HK-2 (cell line): Measurements from ENCODE around the gene S100A8.

ENCODE experiments used
- DNase-seq: peaks from one replicate; pipeline ENCODE4 v3.0.0-alpha.2; 2018; ENCODE audit not compliant: unreplicated experiment

S100A8 gene

GRCh38 chr1:153389973-153390879, 647 bp downstream of the S100A8 start:
- no peak for DNase-seq

GRCh38 chr1:153389401-153389800, 1.5 kb downstream of the S100A8 start:
- no peak for DNase-seq

DNA sequence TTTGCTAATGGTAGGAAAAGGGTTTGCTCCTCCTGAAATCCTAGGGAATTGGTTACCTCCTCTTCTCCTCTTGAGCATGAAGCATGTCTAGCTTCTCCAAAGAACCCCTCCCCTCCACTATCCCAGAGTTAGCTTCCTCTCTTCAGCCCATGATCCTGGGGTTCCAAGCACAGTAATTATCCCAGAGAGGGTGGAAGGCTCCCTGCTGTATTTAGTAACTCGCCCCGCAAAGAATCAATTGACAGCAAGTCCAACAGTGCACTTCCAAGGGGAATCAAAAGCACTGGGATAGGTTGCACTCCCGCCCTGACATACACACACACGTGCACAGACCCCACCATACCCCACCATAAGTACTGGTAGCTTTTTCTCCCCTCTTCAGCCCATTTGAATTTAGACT, 3.1 kb downstream of the S100A8 start:
- no peak for DNase-seq

- no peak for DNase-seq
These were observed 3.9 kb downstream of the S100A8 start for GRCh38 chr1:153387001-153387400.

GRCh38 chr1:153386500-153386901, 4.4 kb downstream of the S100A8 start:
- no peak for DNase-seq

- DNase-seq: no peak
These were observed 5.8 kb downstream of the S100A8 start for GRCh38 chr1:153384958-153385580.

GRCh38 chr1:153380711-153381110, 10.2 kb downstream of the S100A8 start:
- no peak for DNase-seq

- no peak for DNase-seq
These were observed 11.3 kb downstream of the S100A8 start for GRCh38 chr1:153379591-153379990.

DNA sequence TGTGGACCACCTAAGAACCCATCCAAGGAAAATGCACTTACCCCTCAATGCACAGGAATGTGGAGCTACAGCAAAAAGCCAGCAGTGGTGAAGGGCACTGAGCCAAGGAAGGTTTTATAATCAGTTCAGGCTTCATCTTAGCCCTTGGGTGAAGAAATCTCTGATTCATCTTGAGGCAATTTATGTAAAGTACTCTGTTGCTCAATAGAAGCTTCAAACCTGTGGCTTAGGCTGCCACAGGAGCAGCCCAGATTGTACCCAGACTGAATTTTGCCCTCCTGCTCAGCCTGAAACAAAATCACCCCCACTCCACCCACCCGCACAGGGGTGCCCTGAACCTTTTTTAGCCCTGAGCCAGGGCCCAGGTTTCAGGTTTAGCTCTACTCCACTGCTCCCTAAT, 15.4 kb downstream of the S100A8 start, which contains the start of gene S100A12:
Gene S100A12, minus strand, starts transcription at position 111 of the 400 bp plus-strand sequence. CDS start 1,029 bp downstream, outside the sequence.
- DNase-seq: peak; percentile 13

- DNase-seq: no peak
These were observed 16.8 kb downstream of the S100A8 start for GRCh38 chr1:153374071-153374470.

- no peak for DNase-seq
These were observed 18.3 kb downstream of the S100A8 start for GRCh38 chr1:153372571-153372970.

- DNase-seq: no peak
These were observed 19.6 kb downstream of the S100A8 start for GRCh38 chr1:153371231-153371630.

GRCh38 chr1:153370146-153370545, 20.7 kb downstream of the S100A8 start:
- no peak for DNase-seq

DNA sequence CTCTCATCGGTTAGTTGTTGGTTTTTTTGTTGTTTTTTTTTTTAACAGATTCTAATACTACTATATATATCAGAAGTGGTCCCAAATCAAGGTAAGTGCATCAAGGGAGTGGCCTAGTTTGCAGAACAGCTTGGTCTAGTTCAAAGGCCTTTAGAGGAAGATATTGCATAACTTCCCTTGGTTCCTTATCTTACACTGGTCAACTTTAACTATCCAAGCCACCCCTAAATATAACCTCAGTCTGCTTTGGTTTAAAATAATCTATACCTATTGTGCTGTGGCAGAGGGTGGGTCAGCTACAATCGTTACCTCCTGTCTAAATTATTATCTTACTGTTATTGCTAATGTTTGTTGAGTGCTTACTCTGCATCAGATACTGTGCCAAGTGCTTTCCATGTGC, 22.4 kb downstream of the S100A8 start:
- DNase-seq: no peak

DNA sequence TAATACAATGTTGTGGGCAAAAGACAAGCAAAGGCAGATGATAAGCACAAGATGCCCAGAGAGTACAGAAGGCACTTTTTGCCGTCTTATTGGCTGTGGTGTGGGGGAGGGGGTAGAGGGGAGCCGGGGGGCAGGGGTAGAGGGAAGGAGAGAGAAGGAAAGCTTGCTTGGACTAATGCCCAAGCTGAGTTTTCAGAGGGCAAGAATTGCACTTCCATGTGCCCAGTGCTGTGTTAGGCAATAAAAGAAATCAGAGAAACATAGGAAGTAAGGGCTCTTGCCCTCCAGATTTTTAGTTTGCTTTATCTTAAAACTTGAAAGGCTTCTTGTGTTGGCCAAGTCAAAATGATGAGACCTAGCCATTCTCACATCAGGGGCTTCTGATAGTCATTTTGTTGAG, 23.8 kb downstream of the S100A8 start:
- DNase-seq: no peak

DNA sequence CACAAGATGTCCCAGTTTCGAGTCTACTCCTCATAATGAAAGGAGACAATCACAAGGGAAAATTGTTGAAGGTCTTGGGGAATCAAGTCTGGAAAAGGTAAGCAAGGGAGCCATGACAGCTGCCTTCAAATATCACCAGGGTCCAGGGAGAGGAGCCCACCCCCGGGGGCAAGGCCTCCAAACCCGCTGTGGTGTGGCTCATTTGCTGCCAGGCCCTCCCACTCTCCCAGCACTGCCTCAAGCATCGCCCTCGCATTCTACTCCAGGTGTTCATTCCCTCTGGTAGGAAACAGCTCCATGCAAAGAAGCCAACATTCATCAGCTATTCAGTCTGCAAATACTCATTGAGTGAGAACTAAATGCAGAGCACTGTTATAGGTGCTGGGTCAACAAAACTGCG, 24.6 kb downstream of the S100A8 start:
- no peak for DNase-seq

- DNase-seq: no peak
These were observed 25.2 kb downstream of the S100A8 start for GRCh38 chr1:153365696-153366095.

DNA sequence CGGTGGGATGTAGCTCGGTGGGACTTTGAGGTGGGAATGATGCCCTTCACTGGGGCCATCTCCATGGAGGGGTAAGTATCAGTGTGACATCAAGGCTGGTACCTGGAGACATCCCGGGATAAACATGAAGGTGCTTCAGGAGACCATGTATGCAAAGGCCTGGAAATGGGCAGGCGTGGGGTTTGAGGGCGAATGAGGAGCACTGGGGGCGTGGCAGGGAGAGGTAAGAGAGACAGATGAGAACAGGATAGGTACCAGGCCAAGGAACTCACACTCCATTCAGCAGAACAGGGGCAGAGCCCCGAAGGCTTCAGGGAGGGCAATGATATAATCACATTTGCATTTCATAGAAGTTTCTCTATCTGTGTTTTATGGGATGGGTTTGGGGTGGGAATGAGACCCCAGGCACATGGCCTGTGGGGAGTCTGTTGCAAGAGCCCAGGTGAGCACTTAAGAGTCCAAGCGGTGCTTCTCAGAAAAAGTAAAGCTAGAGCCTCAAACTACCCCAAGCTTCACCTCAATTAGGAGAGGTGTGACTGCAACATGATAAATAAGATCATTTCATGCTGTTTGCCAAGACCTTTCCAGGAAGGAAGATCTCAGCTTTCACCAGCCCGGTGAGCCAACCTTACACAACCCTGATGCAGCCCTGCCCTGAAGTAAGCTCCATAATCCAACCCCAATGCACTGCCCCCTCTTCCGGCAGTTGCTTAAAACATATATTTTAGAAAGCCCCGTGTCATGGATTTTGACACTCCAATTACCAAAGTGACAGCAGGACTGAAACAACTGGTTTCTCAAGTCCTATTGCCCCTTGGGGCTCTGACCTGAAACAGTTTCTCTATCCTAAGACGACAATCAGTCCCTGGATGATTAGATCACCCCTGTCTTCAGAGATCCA, 25.9 kb downstream of the S100A8 start:
- no peak for DNase-seq

DNA sequence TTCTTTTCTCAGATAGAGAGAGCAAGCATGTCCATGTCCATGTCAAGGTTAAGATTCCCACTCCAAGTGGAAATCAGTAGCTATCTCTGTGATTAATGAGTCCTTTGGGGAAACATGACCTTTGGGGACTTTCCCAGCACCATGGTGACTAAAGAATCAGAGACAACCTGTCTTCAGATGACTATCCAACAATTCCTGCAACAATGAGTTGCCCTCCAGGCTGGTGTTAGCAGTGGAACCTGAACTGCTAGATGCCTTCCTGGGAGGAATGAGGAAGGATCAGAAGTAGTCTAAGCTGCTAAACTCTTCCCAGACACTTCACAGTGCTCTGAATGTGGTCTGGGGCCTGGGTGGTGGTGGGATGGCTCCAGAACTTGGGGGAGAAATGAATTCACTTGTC, 26.7 kb downstream of the S100A8 start:
- no peak for DNase-seq

GRCh38 chr1:153363641-153364040, 27.2 kb downstream of the S100A8 start:
- DNase-seq: no peak

DNA sequence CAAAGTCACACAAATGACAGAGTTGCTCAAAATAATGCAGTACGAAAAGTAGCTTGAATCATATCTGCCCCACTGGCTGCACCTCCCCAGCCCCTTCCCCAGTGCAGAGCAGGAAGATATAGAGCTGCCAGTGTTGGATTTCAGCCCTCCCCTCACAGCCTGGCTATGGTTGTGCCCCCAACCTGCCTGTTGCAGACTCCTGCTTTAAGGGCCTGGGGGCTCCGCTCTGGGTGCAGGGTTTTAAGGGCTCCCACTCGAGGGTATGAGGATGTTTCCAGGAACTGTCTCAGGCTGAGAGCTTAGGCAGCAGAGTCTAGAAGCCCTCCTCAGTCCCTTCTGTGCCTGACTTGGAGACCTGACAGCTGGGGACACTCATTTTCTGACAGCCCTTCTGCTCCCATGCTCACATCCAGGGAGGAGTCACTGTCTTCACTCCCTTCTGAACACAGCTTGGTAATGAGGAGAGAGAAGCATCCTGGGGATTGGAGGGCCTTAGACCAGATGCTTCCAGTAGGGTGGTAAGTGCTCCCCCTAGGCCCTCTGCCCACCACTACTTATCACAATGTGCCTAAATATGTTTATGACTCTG, 28.6 kb downstream of the S100A8 start:
- no peak for DNase-seq
